GM12873 (cell line): ENCODE results near the gene GMEB1.

Source experiments
- CTCF ChIP-seq: IDR thresholded peaks from 2 replicates; pipeline ENCODE4 v1.5.1; 2012; ENCODE audit warnings: low read depth, mild to moderate bottlenecking, moderate library complexity, low read length, control low read depth; ENCODE audit not compliant: insufficient read depth; ENCODE audit errors: missing control alignments

GMEB1 gene

GRCh38 chr1:28751315-28752060, 82.9 kb downstream of the GMEB1 start:
- TF ChIP-seq CTCF: no peak

GRCh38 chr1:28755701-28756100, 87.1 kb downstream of the GMEB1 start:
- TF ChIP-seq CTCF: no peak

- no peak for TF ChIP-seq CTCF
Observed at GRCh38 chr1:28756846-28757245, 88.3 kb downstream of the GMEB1 start.

- TF ChIP-seq CTCF: no peak
Observed at GRCh38 chr1:28758420-28758819, 89.8 kb downstream of the GMEB1 start.

GRCh38 chr1:28759257-28759656, 90.7 kb downstream of the GMEB1 start:
- no peak for TF ChIP-seq CTCF

GRCh38 chr1:28761189-28761588, 92.6 kb downstream of the GMEB1 start:
- no peak for TF ChIP-seq CTCF

- TF ChIP-seq CTCF: no peak
Observed at GRCh38 chr1:28766532-28767183, 98.1 kb downstream of the GMEB1 start.
